NT2/D1 (cell line): Measurements from ENCODE around the gene OR2T11.

Experiments
- SUZ12 ChIP-seq: IDR thresholded peaks from 2 replicates; pipeline ENCODE4 v1.6.1; 2011; ENCODE audit not compliant: insufficient read length, insufficient read depth; ENCODE audit errors: extremely low read depth
- YY1 ChIP-seq: IDR thresholded peaks from 2 replicates; pipeline ENCODE4 v1.6.1; 2011; ENCODE audit not compliant: insufficient read length, insufficient read depth
- ZNF274 ChIP-seq: IDR thresholded peaks from 2 replicates; pipeline ENCODE4 v1.6.1; 2011; ENCODE audit warnings: mild to moderate bottlenecking, low read depth, low read length

- TF ChIP-seq ZNF274: no peak
- TF ChIP-seq SUZ12: no peak
- TF ChIP-seq YY1: no peak
Observed at GRCh38 chr1:248630551-248630950, 4.3 kb downstream of the OR2T11 start.
